Neural cell (in vitro differentiated cells): ENCODE results near the gene LYSMD1. TPM values are rescaled to one million over a fixed set of nuclear protein-coding genes. Genes with fewer than 3 reads are reported as not detected.
A peak's percentile ranks its signal among the peaks of the same experiment; 100 is the strongest.

ENCODE experiments used
- H2AFZ ChIP-seq: fragments of 200-600, 300-800 bp; sonication (generic), shearing (Covaris generic); 2 replicates; pipeline ENCODE4 v1.6.0; 2014; ENCODE audit warnings: low read depth, mild to moderate bottlenecking, antibody characterized with exemption, low read length, moderate library complexity
- H3F3A ChIP-seq: fragments of 200-600 bp; shearing (Covaris generic); 2 replicates; pipeline ENCODE4 v1.6.1; 2016; ENCODE audit warnings: mild to moderate bottlenecking, moderate library complexity, mixed read lengths, antibody characterized with exemption, low read length; ENCODE audit not compliant: insufficient read depth, poor library complexity, severe bottlenecking
- H3K27ac ChIP-seq: fragments of 200-600, 300-800 bp; sonication (generic), shearing (Covaris generic); 2 replicates; pipeline ENCODE4 v1.5.1; 2014; ENCODE audit warnings: mild to moderate bottlenecking, low read length, moderate library complexity
- H3K27me3 ChIP-seq: fragments of 300-800, 200-600 bp; sonication (generic), shearing (Covaris generic); 2 replicates; pipeline ENCODE4 v1.6.0; 2014; ENCODE audit warnings: mild to moderate bottlenecking, low read depth, low read length, moderate library complexity; ENCODE audit not compliant: insufficient read depth
- H3K36me3 ChIP-seq: fragments of 300-800, 200-600 bp; sonication (generic), shearing (Covaris generic); 2 replicates; pipeline ENCODE4 v1.5.1; 2014; ENCODE audit warnings: mild to moderate bottlenecking, antibody characterized with exemption, low read length, moderate library complexity; ENCODE audit not compliant: insufficient read depth
- H3K4me2 ChIP-seq: fragments of 300-800, 200-600 bp; sonication (generic), shearing (Covaris generic); 2 replicates; pipeline ENCODE4 v1.6.0; 2014; ENCODE audit warnings: mild to moderate bottlenecking, low read length
- H3K4me3 ChIP-seq: fragments of 300-800, 200-600 bp; sonication (generic), shearing (Covaris generic); 2 replicates; pipeline ENCODE4 v1.5.1; 2014; ENCODE audit warnings: mild to moderate bottlenecking, low read length, moderate library complexity
- H3K79me2 ChIP-seq: fragments of 200-600 bp; shearing (Covaris generic); replicated peaks from 2 replicates; pipeline ENCODE4 v1.6.0; 2014; ENCODE audit warnings: mild to moderate bottlenecking, low read length, moderate library complexity; ENCODE audit not compliant: insufficient read depth
- H3K9ac ChIP-seq: fragments of 300-800, 200-600 bp; sonication (generic), shearing (Covaris generic); 2 replicates; pipeline ENCODE4 v1.6.1; 2016; ENCODE audit warnings: mild to moderate bottlenecking, low read length, mixed read lengths
- H3K9me2 ChIP-seq: fragments of 200-600 bp; shearing (Covaris generic); 2 replicates; pipeline ENCODE4 v1.6.1; 2016; ENCODE audit warnings: mild to moderate bottlenecking, low read length, mixed read lengths; ENCODE audit not compliant: insufficient read depth
- H3K9me3 ChIP-seq: fragments of 200-600, 300-800 bp; sonication (generic), shearing (Covaris generic); 2 replicates; pipeline ENCODE4 v1.6.1; 2016; ENCODE audit warnings: mild to moderate bottlenecking, mixed run types, low read length, moderate library complexity, mixed read lengths
- H4K20me1 ChIP-seq: fragments of 200-600 bp; shearing (Covaris generic); 2 replicates; pipeline ENCODE4 v1.6.1; 2016; ENCODE audit warnings: mild to moderate bottlenecking, mixed run types; ENCODE audit not compliant: insufficient read depth
- EP300 ChIP-seq: fragments of 450-650 bp; conservative IDR thresholded peaks from 2 replicates; pipeline ENCODE4 v1.6.1; 2014; ENCODE audit warnings: antibody characterized with exemption, mild to moderate bottlenecking, moderate library complexity; ENCODE audit not compliant: poor library complexity, severe bottlenecking
- EZH2 ChIP-seq: fragments of 200-600, 300-800 bp; shearing (Covaris generic), sonication (generic); IDR thresholded peaks from 2 replicates; pipeline ENCODE4 v1.6.1; 2014; ENCODE audit warnings: antibody characterized with exemption, low read length, borderline replicate concordance, mild to moderate bottlenecking; ENCODE audit not compliant: insufficient read depth, poor library complexity, severe bottlenecking
- MXI1 ChIP-seq: fragments of 450-650 bp; conservative IDR thresholded peaks from 2 replicates; pipeline ENCODE4 v1.6.1; 2014; ENCODE audit warnings: antibody characterized with exemption, mild to moderate bottlenecking; ENCODE audit not compliant: poor library complexity, severe bottlenecking
- POLR2AphosphoS5 ChIP-seq: IDR thresholded peaks from 2 replicates; pipeline ENCODE4 v1.6.1; 2012
- RAD21 ChIP-seq: fragments of 450-650 bp; conservative IDR thresholded peaks from 2 replicates; pipeline ENCODE4 v1.6.1; 2014; ENCODE audit warnings: antibody characterized with exemption, mild to moderate bottlenecking, moderate library complexity
- REST ChIP-seq: IDR thresholded peaks from 2 replicates; pipeline ENCODE4 v1.6.1; 2012; ENCODE audit warnings: borderline replicate concordance
- TAF1 ChIP-seq: IDR thresholded peaks from 2 replicates; pipeline ENCODE4 v1.6.1; 2012; ENCODE audit warnings: low read depth
- polyA plus RNA-seq: library from polyadenylated mRNA; depleted of rRNA; stranded (reverse); fragments of >200 nt; gene quantifications from 2 replicates; pipeline ENCODE4 v1.2.3, GENCODE V29; 2014
- TF ChIP-seq, protein P1 (sequence below): fragments of 450-650 bp; IDR thresholded peaks from 2 replicates; pipeline ENCODE4 v1.5.1; 2014; ENCODE audit warnings: antibody characterized with exemption, mild to moderate bottlenecking, moderate library complexity; ENCODE audit not compliant: poor library complexity, severe bottlenecking

The LYSMD1 gene
- polyA plus RNA-seq, 1 donor from 2014 or later, result 16.0 TPM

- Histone ChIP-seq H3K27ac (peak overlapping the region; percentile 87), H3K79me2 (peaks cover 38% of the 10 kb centered on the region), H3K9me2 (no peaks in the 10 kb centered on the region), H3K4me2 (peak overlapping the region; percentile 92), H3K9me3 (no peaks in the 10 kb centered on the region), H3K36me3 (no peaks in the 10 kb centered on the region), H3F3A (no peaks in the 10 kb centered on the region), H4K20me1 (peaks cover 7% of the 10 kb centered on the region), H2AFZ (no peak overlapping the region), H3K27me3 (no peaks in the 10 kb centered on the region), H3K4me3 (peak overlapping the region; percentile 100), H3K9ac (peak overlapping the region; percentile 98)
- TF ChIP-seq EP300 (no peak), TAF1 (no peak), REST (no peak)
Measured at GRCh38 chr1:151147665-151148064, 18.0 kb downstream of the LYSMD1 start.

GRCh38 chr1:151147132-151147503 is 18.6 kb downstream of the LYSMD1 start:
- H3K36me3 ChIP-seq, result no peaks in the 10 kb centered on the region
- peaks cover 7% of the 10 kb centered on the region for H4K20me1 ChIP-seq
- no peak for TF ChIP-seq EZH2
- TF ChIP-seq EP300, result no peak
- TF ChIP-seq POLR2AphosphoS5, result no peak
- TF ChIP-seq, protein P1, sequence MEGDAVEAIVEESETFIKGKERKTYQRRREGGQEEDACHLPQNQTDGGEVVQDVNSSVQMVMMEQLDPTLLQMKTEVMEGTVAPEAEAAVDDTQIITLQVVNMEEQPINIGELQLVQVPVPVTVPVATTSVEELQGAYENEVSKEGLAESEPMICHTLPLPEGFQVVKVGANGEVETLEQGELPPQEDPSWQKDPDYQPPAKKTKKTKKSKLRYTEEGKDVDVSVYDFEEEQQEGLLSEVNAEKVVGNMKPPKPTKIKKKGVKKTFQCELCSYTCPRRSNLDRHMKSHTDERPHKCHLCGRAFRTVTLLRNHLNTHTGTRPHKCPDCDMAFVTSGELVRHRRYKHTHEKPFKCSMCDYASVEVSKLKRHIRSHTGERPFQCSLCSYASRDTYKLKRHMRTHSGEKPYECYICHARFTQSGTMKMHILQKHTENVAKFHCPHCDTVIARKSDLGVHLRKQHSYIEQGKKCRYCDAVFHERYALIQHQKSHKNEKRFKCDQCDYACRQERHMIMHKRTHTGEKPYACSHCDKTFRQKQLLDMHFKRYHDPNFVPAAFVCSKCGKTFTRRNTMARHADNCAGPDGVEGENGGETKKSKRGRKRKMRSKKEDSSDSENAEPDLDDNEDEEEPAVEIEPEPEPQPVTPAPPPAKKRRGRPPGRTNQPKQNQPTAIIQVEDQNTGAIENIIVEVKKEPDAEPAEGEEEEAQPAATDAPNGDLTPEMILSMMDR, result no peak
- TF ChIP-seq MXI1, result no peak
- TF ChIP-seq RAD21, result no peak
- TF ChIP-seq REST, result peak; percentile 13
- peak overlapping the region; percentile 92 for H3K4me2 ChIP-seq
- peak overlapping the region; percentile 100 for H3K4me3 ChIP-seq
- peak overlapping the region; percentile 87 for H3K27ac ChIP-seq
- H3K9me3 ChIP-seq, result no peaks in the 10 kb centered on the region
- H3F3A ChIP-seq, result no peaks in the 10 kb centered on the region
- no peaks in the 10 kb centered on the region for H3K27me3 ChIP-seq
- H2AFZ ChIP-seq, result peak overlapping the region; percentile 85
- peak overlapping the region; percentile 98 for H3K9ac ChIP-seq
- H3K9me2 ChIP-seq, result no peaks in the 10 kb centered on the region
- peaks cover 40% of the 10 kb centered on the region for H3K79me2 ChIP-seq
